ENCODE results near the gene CDH23.
A peak's percentile ranks its signal among the peaks of the same experiment; 100 is the strongest.

Gene CDH23

DNA sequence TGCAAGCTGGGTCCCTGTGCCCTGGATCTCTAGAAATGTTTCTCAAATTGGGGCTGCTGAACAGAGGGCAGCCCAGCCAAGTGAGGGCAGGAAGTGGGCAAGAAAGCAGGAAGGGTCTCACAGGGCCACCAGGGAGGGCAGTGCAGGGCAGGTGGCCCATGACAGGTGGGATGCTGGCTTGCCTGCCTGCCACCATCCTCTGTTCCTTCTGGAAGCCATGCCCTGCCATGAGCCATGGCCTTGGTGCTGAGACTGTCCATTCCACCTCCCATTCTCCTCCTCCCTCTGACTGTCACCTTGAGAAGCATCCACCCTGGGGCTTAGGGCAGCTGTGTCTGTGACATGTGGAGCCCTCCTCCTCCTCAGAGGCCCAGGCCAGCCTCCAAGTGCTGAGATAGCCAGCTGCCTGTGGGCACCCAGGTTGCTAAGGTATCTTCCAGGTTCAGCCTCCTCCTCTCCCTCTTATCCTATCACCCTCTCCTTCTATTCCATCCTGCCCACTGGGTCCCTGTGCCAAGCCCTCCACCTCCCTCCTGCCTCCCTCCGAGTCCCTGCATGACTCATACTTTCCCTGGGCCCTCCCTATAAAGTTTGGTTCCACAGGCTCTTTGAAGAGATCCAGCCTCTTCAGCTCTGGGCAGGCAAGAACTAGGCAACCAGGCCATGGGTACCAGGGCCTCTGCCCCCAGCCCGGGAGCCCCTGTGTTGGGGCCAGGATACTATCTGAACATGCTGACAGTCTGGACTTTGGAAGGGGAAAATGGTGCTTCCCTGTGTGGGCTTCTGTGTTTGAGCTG, 375.3 kb downstream of the CDH23 start:
- no peak overlapping the region for H2AK5ac ChIP-seq (ENCODE audit: low read length)
- H2BK12ac ChIP-seq (ENCODE audit: low read length): no peak overlapping the region
- H3K4me2 ChIP-seq (ENCODE audit: low read length): no peak overlapping the region
- peaks cover 3% of the 10 kb centered on the region for H3K27me3 ChIP-seq (ENCODE audit: insufficient read depth, low read length)
- H3K79me2 ChIP-seq (ENCODE audit: control insufficient read depth, insufficient read depth, low read length, poor library complexity): peaks cover 2% of the 10 kb centered on the region
- H3K4me3 ChIP-seq (ENCODE audit: low read depth, low read length): peak overlapping the region; percentile 26
- H3K36me3 ChIP-seq (ENCODE audit: control insufficient read depth in 1 of 2, insufficient read depth in 2 of 2, low read length in 2 of 2): no peaks in the 10 kb centered on the region
- no peaks in the 10 kb centered on the region for H3K9me3 ChIP-seq (ENCODE audit: insufficient read depth, low read depth, low read length)
- no peak overlapping the region for H3K14ac ChIP-seq (ENCODE audit: low read length)
- peaks cover 14 to 20% of the 10 kb centered on the region in 2 experiments for H3K4me1 ChIP-seq (ENCODE audit: control insufficient read depth in 1 of 2, insufficient read depth in 2 of 2, low read length in 2 of 2)
- DNase-seq: peak; percentile 39 to 51
- H3K79me1 ChIP-seq (ENCODE audit: low read length): peaks cover 14% of the 10 kb centered on the region
- no peak overlapping the region for H3K27ac ChIP-seq (ENCODE audit: low read depth, low read length)
- H3K9ac ChIP-seq (ENCODE audit: low read length): peak overlapping the region; percentile 13
- no peak overlapping the region for H3K18ac ChIP-seq (ENCODE audit: low read length)
- H4K12ac ChIP-seq (ENCODE audit: low read depth, low read length): no peak overlapping the region
- peak overlapping the region; percentile 3 for H2BK120ac ChIP-seq (ENCODE audit: insufficient read depth, low read length, poor library complexity)
- no CpG with 5 or more reads among the region's 2 CpGs for WGBS (ENCODE audit: extremely low coverage, insufficient coverage, insufficient read length)
- no peak overlapping the region for H4K91ac ChIP-seq (ENCODE audit: low read depth, low read length)
- H3K23ac ChIP-seq (ENCODE audit: low read length): no peak overlapping the region
- H4K8ac ChIP-seq (ENCODE audit: low read depth, low read length): no peak overlapping the region
- H2AFZ ChIP-seq (ENCODE audit: insufficient read depth, low read length, poor library complexity): peak overlapping the region; percentile 6
- H2BK5ac ChIP-seq (ENCODE audit: low read depth, low read length, poor library complexity): no peak overlapping the region
- H3K4ac ChIP-seq (ENCODE audit: low read depth, low read length): no peak overlapping the region

DNA sequence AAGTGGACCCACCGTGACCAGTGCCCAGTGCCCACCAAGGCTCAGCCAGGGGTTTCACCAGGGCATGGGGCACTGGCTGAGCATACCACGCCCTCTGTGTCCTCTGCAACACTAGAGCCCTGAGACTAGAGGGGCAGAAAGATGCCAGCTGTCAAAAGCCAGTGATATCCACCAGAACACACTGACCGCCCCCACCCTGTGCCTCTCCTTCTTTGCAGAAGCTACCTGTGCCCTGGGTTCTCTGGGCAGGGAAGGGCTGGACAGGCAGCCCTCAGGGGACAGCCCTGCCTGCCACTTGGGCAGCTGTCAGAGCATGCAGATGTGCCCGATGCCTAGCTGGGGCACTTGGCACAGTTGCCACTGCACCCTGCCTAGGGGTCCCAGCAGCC, 376.1 kb downstream of the CDH23 start:
- DNase-seq: no peak
- Histone ChIP-seq H3K23ac (ENCODE audit: low read length) (no peak overlapping the region), H3K79me1 (ENCODE audit: low read length) (peaks cover 8% of the 10 kb centered on the region), H3K4me3 (ENCODE audit: low read depth, low read length) (no peak overlapping the region), H3K4ac (ENCODE audit: low read depth, low read length) (no peak overlapping the region), H3K14ac (ENCODE audit: low read length) (no peak overlapping the region), H4K8ac (ENCODE audit: low read depth, low read length) (no peak overlapping the region), H4K91ac (ENCODE audit: low read depth, low read length) (no peak overlapping the region), H2BK120ac (ENCODE audit: insufficient read depth, low read length, poor library complexity) (no peak overlapping the region), H3K18ac (ENCODE audit: low read length) (no peak overlapping the region), H4K12ac (ENCODE audit: low read depth, low read length) (no peak overlapping the region), H2BK12ac (ENCODE audit: low read length) (no peak overlapping the region), H3K27me3 (ENCODE audit: insufficient read depth, low read length) (peaks cover 3% of the 10 kb centered on the region), H2BK5ac (ENCODE audit: low read depth, low read length, poor library complexity) (no peak overlapping the region), H2AK5ac (ENCODE audit: low read length) (no peak overlapping the region), H2AFZ (ENCODE audit: insufficient read depth, low read length, poor library complexity) (no peak overlapping the region), H3K27ac (ENCODE audit: low read depth, low read length) (no peak overlapping the region), H3K36me3 (ENCODE audit: control insufficient read depth in 1 of 2, insufficient read depth in 2 of 2, low read length in 2 of 2) (no peaks in the 10 kb centered on the region), H3K4me2 (ENCODE audit: low read length) (peak overlapping the region; percentile 66), H3K4me1 (ENCODE audit: control insufficient read depth in 1 of 2, insufficient read depth in 2 of 2, low read length in 2 of 2) (peaks cover 7 to 12% of the 10 kb centered on the region in 2 experiments), H3K79me2 (ENCODE audit: control insufficient read depth, insufficient read depth, low read length, poor library complexity) (peaks cover 2% of the 10 kb centered on the region), H3K9me3 (ENCODE audit: insufficient read depth, low read depth, low read length) (peaks cover 3% of the 10 kb centered on the region), H3K9ac (ENCODE audit: low read length) (no peak overlapping the region)
- no CpG with 5 or more reads among the region's 4 CpGs for WGBS (ENCODE audit: extremely low coverage, insufficient coverage, insufficient read length)

DNA sequence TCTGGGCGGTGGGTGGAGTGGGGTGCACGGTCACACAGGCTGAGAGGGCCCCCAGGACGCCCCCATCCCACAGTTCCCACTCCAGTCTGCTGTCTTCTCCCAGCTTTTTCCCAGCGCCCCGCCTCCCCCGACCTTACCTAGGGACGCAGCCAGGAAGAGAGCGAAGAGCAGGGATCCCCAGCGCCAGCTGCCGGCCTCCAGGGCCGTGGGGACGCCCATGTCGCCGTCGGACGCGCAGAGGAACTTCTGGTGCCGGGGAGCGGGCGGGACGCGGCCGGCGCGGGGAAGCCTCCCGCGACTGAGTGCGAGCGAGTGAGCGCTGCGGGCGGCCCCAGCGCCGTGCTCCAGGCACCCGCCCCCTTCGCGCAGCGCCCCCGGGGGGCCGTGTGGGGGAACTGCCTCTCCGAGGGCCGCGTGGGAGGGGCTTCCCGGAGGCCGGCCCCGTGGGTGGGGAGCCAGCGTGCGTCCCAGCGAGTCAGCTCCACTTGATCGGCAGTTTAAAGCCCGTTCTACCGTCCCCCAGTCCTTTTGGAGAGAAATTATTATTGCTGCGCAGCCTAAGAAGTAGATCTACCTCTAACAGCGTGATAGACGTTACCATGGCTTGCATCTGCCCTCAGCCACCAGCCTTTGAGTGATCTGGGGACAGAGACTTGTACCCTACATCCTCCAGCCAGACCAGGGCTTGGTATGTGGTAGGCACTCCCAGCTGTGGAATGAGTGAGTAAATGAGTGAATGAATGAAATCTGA, 376.7 kb downstream of the CDH23 start, which contains the start of gene VSIR:
Gene VSIR (minus strand): TSS at position 300 of the 751 bp plus-strand sequence. CDS start 81 bp downstream, at position 219.
- Histone ChIP-seq H4K8ac (ENCODE audit: low read depth, low read length) (peak within 1 kb of the TSS; percentile 69), H3K9ac (ENCODE audit: low read length) (no peak within 1 kb of the TSS), H3K4me3 (ENCODE audit: low read depth, low read length) (no peak within 1 kb of the TSS), H3K79me2 (ENCODE audit: control insufficient read depth, insufficient read depth, low read length, poor library complexity) (peaks cover 2% of the 10 kb centered on the region), H3K14ac (ENCODE audit: low read length) (no peak within 1 kb of the TSS), H3K27me3 (ENCODE audit: insufficient read depth, low read length) (peaks cover 3% of the 10 kb centered on the region), H3K4me2 (ENCODE audit: low read length) (peak within 1 kb of the TSS; percentile 66), H3K9me3 (ENCODE audit: insufficient read depth, low read depth, low read length) (peaks cover 3% of the 10 kb centered on the region), H3K18ac (ENCODE audit: low read length) (peak within 1 kb of the TSS; percentile 67), H2BK12ac (ENCODE audit: low read length) (peak within 1 kb of the TSS; percentile 63), H2BK120ac (ENCODE audit: insufficient read depth, low read length, poor library complexity) (no peak within 1 kb of the TSS), H4K91ac (ENCODE audit: low read depth, low read length) (no peak within 1 kb of the TSS), H3K79me1 (ENCODE audit: low read length) (peaks cover 6% of the 10 kb centered on the region), H4K12ac (ENCODE audit: low read depth, low read length) (no peak within 1 kb of the TSS), H2AFZ (ENCODE audit: insufficient read depth, low read length, poor library complexity) (peak within 1 kb of the TSS; percentile 25), H3K4ac (ENCODE audit: low read depth, low read length) (no peak within 1 kb of the TSS), H3K27ac (ENCODE audit: low read depth, low read length) (no peak within 1 kb of the TSS), H2BK5ac (ENCODE audit: low read depth, low read length, poor library complexity) (no peak within 1 kb of the TSS), H3K36me3 (ENCODE audit: control insufficient read depth in 1 of 2, insufficient read depth in 2 of 2, low read length in 2 of 2) (no peaks in the 10 kb centered on the region), H2AK5ac (ENCODE audit: low read length) (no peak within 1 kb of the TSS), H3K23ac (ENCODE audit: low read length) (no peak within 1 kb of the TSS), H3K4me1 (ENCODE audit: control insufficient read depth in 1 of 2, insufficient read depth in 2 of 2, low read length in 2 of 2) (peaks cover 5 to 9% of the 10 kb centered on the region in 2 experiments)
- peak; percentile 88 to 95 for DNase-seq
- WGBS (ENCODE audit: extremely low coverage, insufficient coverage, insufficient read length): no CpG with 5 or more reads among the region's 55 CpGs

DNA sequence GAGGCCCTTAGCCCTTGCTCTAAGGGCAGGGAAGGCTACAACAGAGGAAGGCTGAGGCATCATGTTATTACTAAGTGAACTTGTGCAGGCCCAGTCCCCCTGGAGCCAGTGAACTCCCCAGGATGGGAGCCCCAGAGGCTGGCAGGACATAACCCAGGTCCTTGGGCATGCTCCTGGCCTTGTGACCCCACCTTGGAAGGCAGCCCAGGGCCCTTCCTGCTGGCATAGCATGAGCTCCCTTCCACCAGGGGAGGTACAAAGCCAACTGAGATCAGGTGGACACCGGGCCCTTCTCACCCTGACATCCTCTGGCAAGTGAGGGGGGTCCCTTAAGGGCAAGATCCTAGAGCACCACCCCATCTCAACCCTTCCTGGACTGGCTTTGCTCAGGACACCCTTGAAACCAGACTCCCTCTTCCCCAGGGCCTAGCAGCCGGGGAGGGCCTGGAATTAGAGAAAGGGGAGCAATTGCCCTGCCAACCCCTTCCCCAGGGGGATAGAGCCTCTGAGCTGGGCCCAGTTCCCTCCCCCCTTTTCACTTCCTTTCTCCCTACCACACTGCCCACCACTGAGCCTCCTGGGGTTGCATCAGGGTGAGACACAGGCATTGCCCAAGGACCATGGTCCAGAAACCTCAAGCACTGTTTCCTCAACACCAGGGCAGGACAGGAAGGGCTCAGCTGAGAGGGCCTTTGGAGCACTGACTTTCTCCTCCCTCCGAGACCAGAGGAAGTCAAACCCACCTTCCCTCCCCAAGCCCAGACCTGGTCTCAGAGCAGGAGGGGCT, 378.4 kb downstream of the CDH23 start:
- DNase-seq: peak in 1 of 2 donors; percentile 17
- Histone ChIP-seq H3K4me2 (ENCODE audit: low read length) (no peak overlapping the region), H3K18ac (ENCODE audit: low read length) (no peak overlapping the region), H4K91ac (ENCODE audit: low read depth, low read length) (no peak overlapping the region), H3K4ac (ENCODE audit: low read depth, low read length) (no peak overlapping the region), H3K23ac (ENCODE audit: low read length) (no peak overlapping the region), H4K8ac (ENCODE audit: low read depth, low read length) (no peak overlapping the region), H4K12ac (ENCODE audit: low read depth, low read length) (no peak overlapping the region), H3K9me3 (ENCODE audit: insufficient read depth, low read depth, low read length) (peaks cover 3% of the 10 kb centered on the region), H3K4me1 (ENCODE audit: control insufficient read depth in 1 of 2, insufficient read depth in 2 of 2, low read length in 2 of 2) (peaks cover 5 to 8% of the 10 kb centered on the region in 2 experiments), H2BK12ac (ENCODE audit: low read length) (no peak overlapping the region), H2AFZ (ENCODE audit: insufficient read depth, low read length, poor library complexity) (no peak overlapping the region), H3K79me1 (ENCODE audit: low read length) (peaks cover 6% of the 10 kb centered on the region), H3K79me2 (ENCODE audit: control insufficient read depth, insufficient read depth, low read length, poor library complexity) (peaks cover 2% of the 10 kb centered on the region), H3K4me3 (ENCODE audit: low read depth, low read length) (no peak overlapping the region), H3K36me3 (ENCODE audit: control insufficient read depth in 1 of 2, insufficient read depth in 2 of 2, low read length in 2 of 2) (no peaks in the 10 kb centered on the region), H3K27ac (ENCODE audit: low read depth, low read length) (no peak overlapping the region), H2BK120ac (ENCODE audit: insufficient read depth, low read length, poor library complexity) (no peak overlapping the region), H3K14ac (ENCODE audit: low read length) (no peak overlapping the region), H2AK5ac (ENCODE audit: low read length) (no peak overlapping the region), H3K9ac (ENCODE audit: low read length) (no peak overlapping the region), H2BK5ac (ENCODE audit: low read depth, low read length, poor library complexity) (no peak overlapping the region), H3K27me3 (ENCODE audit: insufficient read depth, low read length) (peaks cover 3% of the 10 kb centered on the region)
- whole genome bisulfite sequencing (ENCODE audit: extremely low coverage, insufficient coverage, insufficient read length): no CpG with 5 or more reads among the region's 3 CpGs
